K562 (cell line): ENCODE measurements around the gene PDE9A. TPM values are rescaled to one million over a fixed set of nuclear protein-coding genes. Genes with fewer than 3 reads are reported as not detected.

Source experiments
- ATAC-seq: fragments of 200-7000 bp; cut with Tn5 transposase; 3 replicates; pipeline ENCODE4 v1.9.1; 2020; ENCODE audit warnings: moderate library complexity
- BruUV-seq: library from RNA; stranded (reverse); fragments of 400-500 nt; replicated peaks from 2 replicates; lab custom pipeline; 2021; lab: Mats Ljungman, UMichigan
- CTCF ChIA-PET: fragments of 300-600 bp; formaldehyde crosslinking; extraction: SDS; loops from one replicate; lab custom pipeline; 2021; ENCODE audit warnings: low intra/inter-chr PET ratio; lab: Yijun Ruan, JAX
- POLR2A ChIA-PET: fragments of 300-600, 350-650 bp; sonication (Branson Sonifier 250); formaldehyde crosslinking; extraction: SDS; loops from one replicate; lab custom pipeline; 2021; ENCODE audit warnings: antibody characterized with exemption, inconsistent platforms; lab: Yijun Ruan, JAX
- DNase-seq, 4 experiments: peaks; one replicate each; pipeline versions ENCODE4 v3.0.0 to v3.0.0-alpha.2; 2011 to 2018; ENCODE audit warnings: low spot score in 3 of 4, mixed read lengths in 3 of 4; ENCODE audit errors: extremely low read depth in 1 of 4
- FAIRE-seq: peaks from 2 replicates; lab custom pipeline; 2011; peaks lifted over from hg19 to GRCh38; lab: Jason Lieb, UNC
- H2AFZ ChIP-seq: 2 replicates; pipeline ENCODE4 v1.6.0; 2011; ENCODE audit warnings: low read depth, low read length, control low read depth, inconsistent platforms
- H3K27ac ChIP-seq: fragments of 200-600 bp; 3 replicates; pipeline ENCODE4 v1.8.0; 2011; ENCODE audit warnings: low read depth, mild to moderate bottlenecking, control low read depth, inconsistent platforms, low read length, moderate library complexity, mixed read lengths; ENCODE audit errors: extremely low read depth
- H3K27me3 ChIP-seq, 2 experiments: fragments of 300-600 bp in 1 of 2; 2 replicates in 1 of 2; 3 replicates in 1 of 2; pipeline versions ENCODE4 v1.6.0 to v1.8.0; 2011; ENCODE audit warnings: inconsistent platforms in 2 of 2, low read length in 2 of 2, mild to moderate bottlenecking in 1 of 2, mixed read lengths in 1 of 2, moderate library complexity in 1 of 2; ENCODE audit not compliant: control insufficient read depth in 2 of 2, insufficient read depth in 2 of 2
- H3K36me3 ChIP-seq: fragments of 300-600 bp; 3 replicates; pipeline ENCODE4 v1.8.0; 2011; ENCODE audit warnings: mild to moderate bottlenecking, low read length, inconsistent platforms; ENCODE audit not compliant: control insufficient read depth, insufficient read depth
- H3K4me1 ChIP-seq, 2 experiments: fragments of 200-600 bp in 1 of 2; replicated peaks in 1 of 2; 2 replicates in 1 of 2; 3 replicates in 1 of 2; pipeline versions ENCODE4 v1.5.1 to v1.8.0; 2011; ENCODE audit warnings: inconsistent platforms in 2 of 2, low read length in 2 of 2, mild to moderate bottlenecking in 1 of 2, mixed read lengths in 1 of 2, moderate library complexity in 1 of 2; ENCODE audit not compliant: control insufficient read depth in 2 of 2, insufficient read depth in 2 of 2
- H3K4me2 ChIP-seq: 2 replicates; pipeline ENCODE4 v1.6.1; 2011; ENCODE audit warnings: low read length, control low read depth, inconsistent platforms, mixed read lengths; ENCODE audit not compliant: insufficient read depth
- H3K4me3 ChIP-seq: fragments of 200-600 bp; sonication (generic), shearing (Covaris generic); 2 replicates; pipeline ENCODE4 v1.5.1; 2016; ENCODE audit warnings: control low read depth, inconsistent platforms
- H3K79me2 ChIP-seq: fragments of 200-600 bp; 3 replicates; pipeline ENCODE4 v1.8.0; 2011; ENCODE audit warnings: low read length, inconsistent platforms; ENCODE audit not compliant: control insufficient read depth, insufficient read depth
- H3K9ac ChIP-seq, 2 experiments: 2 replicates each; pipeline versions ENCODE4 v1.6.0 to v1.6.1; 2011; ENCODE audit warnings: low read depth in 2 of 2, low read length in 2 of 2, control low read depth in 1 of 2, inconsistent platforms in 1 of 2, mild to moderate bottlenecking in 1 of 2, mixed read lengths in 1 of 2; ENCODE audit not compliant: insufficient read depth in 1 of 2
- H3K9me1 ChIP-seq: one replicate; pipeline ENCODE4 v1.6.0; 2011; ENCODE audit warnings: inconsistent platforms, mild to moderate bottlenecking, low read length, moderate library complexity; ENCODE audit not compliant: control insufficient read depth, insufficient read depth
- H3K9me3 ChIP-seq: replicated peaks from 2 replicates; pipeline ENCODE4 v1.5.1; 2011; ENCODE audit warnings: low read depth, low read length, inconsistent platforms; ENCODE audit not compliant: control insufficient read depth, insufficient read depth
- H4K20me1 ChIP-seq: replicated peaks from 2 replicates; pipeline ENCODE4 v1.6.1; 2011; ENCODE audit warnings: low read length, inconsistent platforms, mixed read lengths; ENCODE audit not compliant: control insufficient read depth, insufficient read depth
- FOXO4 ChIP-seq: fragments of 450-650 bp; formaldehyde crosslinking; IDR thresholded peaks from 2 replicates; pipeline ENCODE4 v1.4.0; 2020; ENCODE audit warnings: mild to moderate bottlenecking, moderate library complexity
- HNRNPK ChIP-seq: fragments of 200-400 bp; formaldehyde crosslinking; IDR thresholded peaks from one replicate; pipeline ENCODE4 v1.6.1; 2018; ENCODE audit warnings: mild to moderate bottlenecking, low read depth, low read length; ENCODE audit not compliant: poor library complexity, severe bottlenecking
- ID3 ChIP-seq, 2 experiments: fragments of 250-450 bp in 1 of 2; fragments of 450-650 bp in 1 of 2; sonication (Bioruptor Pico) in 1 of 2; IDR thresholded peaks; 2 replicates each; pipeline versions ENCODE4 v1.6.1 to v1.8.0; 2016 to 2021; ENCODE audit warnings: mild to moderate bottlenecking in 2 of 2, moderate library complexity in 2 of 2, missing compliant biosample characterization in 1 of 2, missing genetic modification characterization in 1 of 2
- LEF1 ChIP-seq: fragments of 450-650 bp; IDR thresholded peaks from 2 replicates; pipeline ENCODE4 v1.6.1; 2016; ENCODE audit warnings: mild to moderate bottlenecking
- MYC ChIP-seq, 2 experiments: fragments of 250-450 bp in 1 of 2; sonication (Bioruptor Pico) in 1 of 2; IDR thresholded peaks; 2 replicates each; pipeline versions ENCODE4 v1.5.1 to v1.6.1; 2012 to 2021; ENCODE audit warnings: low read depth in 2 of 2, borderline replicate concordance in 1 of 2, improper control_type of control experiment in 1 of 2, low read length in 1 of 2, mild to moderate bottlenecking in 1 of 2, moderate library complexity in 1 of 2
- NONO ChIP-seq, 2 experiments: fragments of 200-400 bp in 1 of 2; fragments of 450-650 bp in 1 of 2; formaldehyde crosslinking in 1 of 2; IDR thresholded peaks; 2 replicates each; pipeline ENCODE4 v1.6.1; 2017; ENCODE audit warnings: low read depth in 2 of 2, mild to moderate bottlenecking in 2 of 2, moderate library complexity in 2 of 2, low read length in 1 of 2
- PPARD ChIP-seq: fragments of 250-450 bp; sonication (Bioruptor Pico); IDR thresholded peaks from 2 replicates; pipeline ENCODE4 v1.8.0; 2022; ENCODE audit warnings: inconsistent platforms, mild to moderate bottlenecking, moderate library complexity
- THRB ChIP-seq: fragments of 450-650 bp; formaldehyde crosslinking; conservative IDR thresholded peaks from 2 replicates; pipeline ENCODE4 v1.4.0; 2022; ENCODE audit warnings: mild to moderate bottlenecking, missing genetic modification characterization
- ZEB2 ChIP-seq: fragments of 450-650 bp; IDR thresholded peaks from 2 replicates; pipeline ENCODE4 v1.6.1; 2016
- ZNF217 ChIP-seq: sonication (generic); formaldehyde crosslinking; IDR thresholded peaks from 2 replicates; pipeline ENCODE4 v1.8.0; 2022; ENCODE audit warnings: mild to moderate bottlenecking, missing genetic modification reagents
- ZNF253 ChIP-seq: fragments of 250-450 bp; sonication (Bioruptor Pico); conservative IDR thresholded peaks from 2 replicates; pipeline ENCODE4 v1.6.1; 2021; ENCODE audit warnings: mild to moderate bottlenecking
- ZNF583 ChIP-seq: fragments of 250-450 bp; sonication (Bioruptor Pico); IDR thresholded peaks from 2 replicates; pipeline ENCODE4 v1.4.0; 2020
- WGBS: fragments of 100-300 bp; shearing (Covaris generic); methylation state at CpG from one replicate; pipeline ENCODE4 v1.1.6; 2016; ENCODE audit warnings: low coverage, mixed read lengths; ENCODE audit not compliant: insufficient coverage; ENCODE audit errors: missing lambda C conversion rate; 5-methylcytosine and 5-hydroxymethylcytosine counted together
- in situ Hi-C: fragments of 300-500 bp; cut with MboI; formaldehyde crosslinking; loops from 4 replicates; pipeline ENCODE4 v1.15.0; 2018; ENCODE audit warnings: inconsistent platforms, mixed read lengths
- intact Hi-C: fragments of 100-400 bp; cut with micrococcal nuclease; formaldehyde crosslinking; loops from 2 replicates; pipeline ENCODE4 v1.14.2; 2022
- polyA plus RNA-seq, 8 experiments: library from polyadenylated mRNA; depleted of rRNA in 4 of 8; stranded (reverse) in 5 of 8; unstranded in 3 of 8; fragments of >200 nt; fragmentation: Nextera tagmentation in 2 of 8; fragmentation: Illumina TruSeq in 1 of 8; extraction: Ambion mirVana in 2 of 8; extraction: Trizol in 1 of 8; gene quantifications; 2 replicates each; pipeline versions ENCODE4 v1.2.1 to v1.2.3, GENCODE V29; 2011 to 2014; ENCODE audit warnings: inconsistent platforms in 1 of 8, missing spikeins in 1 of 8
- total RNA-seq, 7 experiments: library from RNA; depleted of rRNA in 6 of 7; stranded (reverse); fragments of >200 nt in 6 of 7; fragmentation: Illumina TruSeq in 2 of 7; extraction: Trizol in 2 of 7; gene quantifications; 2 replicates each; pipeline versions ENCODE4 v1.2.1 to v1.2.3, GENCODE V29; 2011 to 2021; ENCODE audit warnings: low replicate concordance in 1 of 7

The PDE9A gene
- total and polyA plus RNA-seq, 9 of the 15 experiments (the other 6 are each of a cell fraction or from before 2014, with no cell fraction given): 0.07 to 0.27 TPM; not detected in 7

- no TSS peak for BruUV-seq
These were observed 50.5 kb downstream of the PDE9A start for GRCh38 chr21:42703965-42704364.

GRCh38 chr21:42704861-42705260 is 51.4 kb downstream of the PDE9A start:
- Histone ChIP-seq H4K20me1 (no peaks in the 10 kb centered on the region), H3K36me3 (no peaks in the 10 kb centered on the region), H3K9me1 (no peaks in the 10 kb centered on the region), H3K9me3 (no peaks in the 10 kb centered on the region), H3K27ac (no peak overlapping the region), H3K9ac (no peak overlapping the region), H3K4me3 (no peak overlapping the region), H3K4me2 (no peak overlapping the region), H3K4me1 (no peaks in the 10 kb centered on the region), H2AFZ (no peak overlapping the region), H3K79me2 (no peaks in the 10 kb centered on the region), H3K27me3 (peaks cover 51 to 57% of the 10 kb centered on the region in 2 experiments)
- FAIRE-seq (no peak), ATAC-seq (no peak), DNase-seq (no peak)
- BruUV-seq: no TSS peak
- intact Hi-C loops (loop anchor here (10.0 kb wide), 1 partner anchor 70 kb away; no protein-coding TSS in a partner anchor), in situ Hi-C loops (no loop called here)
- 1% methylated on average over 10 of the region's 10 CpGs for WGBS
- ChIA-PET POLR2A (no interaction called here), CTCF (no interaction called here)
- TF ChIP-seq MYC (IDR thresholded peaks at IDR 0.05; ENCODE audit: low read depth, low read length) (no peak), MYC (CRISPR knock-in tag; IDR thresholded peaks at IDR 0.05; ENCODE audit: borderline replicate concordance, low read depth) (no peak), PPARD (CRISPR knock-in tag) (no peak), HNRNPK (no peak), THRB (CRISPR knock-in tag) (no peak), ZEB2 (no peak), NONO (IDR thresholded peaks at IDR 0.05; ENCODE audit: low read depth in 2 of 2, low read length in 1 of 2) (no peak), FOXO4 (CRISPR knock-in tag) (no peak), LEF1 (no peak), ZNF583 (CRISPR knock-in tag) (no peak), ID3 (CRISPR knock-in tag; IDR thresholded peaks at IDR 0.05) (no peak), ID3 (tag; IDR thresholded peaks at IDR 0.05) (no peak)

More at GRCh38 chr21:42703965-42704364, 50.5 kb downstream of the PDE9A start:
- 1% methylated on average over 18 of the region's 18 CpGs for WGBS
- no peak overlapping the region for H3K27ac ChIP-seq
- DNase-seq (no peak), ATAC-seq (no peak), FAIRE-seq (no peak)
- H3K4me2 ChIP-seq: no peak overlapping the region
- intact Hi-C loops (loop anchor here (10.0 kb wide), 1 partner anchor 71 kb away; no protein-coding TSS in a partner anchor), in situ Hi-C loops (no loop called here)
- H3K36me3 ChIP-seq: no peaks in the 10 kb centered on the region
- no peak for TF ChIP-seq ZNF217 (CRISPR knock-in tag)
- TF ChIP-seq ZNF253 (CRISPR knock-in tag): no peak
- no peak overlapping the region for H2AFZ ChIP-seq
- H3K27me3 ChIP-seq: peaks cover 53 to 54% of the 10 kb centered on the region in 2 experiments
- H3K4me1 ChIP-seq: no peaks in the 10 kb centered on the region; a peak in 1 of 5 replicates
- ChIA-PET POLR2A (interaction anchor here (0.6 to 0.7 kb wide), 2 partner anchors 8 to 57 kb away, joined by 3 to 5 read pairs; no protein-coding TSS in a partner anchor), CTCF (no interaction called here)
- H4K20me1 ChIP-seq: no peaks in the 10 kb centered on the region
- H3K79me2 ChIP-seq: no peaks in the 10 kb centered on the region
- H3K9me1 ChIP-seq: no peaks in the 10 kb centered on the region
- H3K9me3 ChIP-seq: no peaks in the 10 kb centered on the region
- no peak overlapping the region for H3K4me3 ChIP-seq
- H3K9ac ChIP-seq: no peak overlapping the region
